A673 (cell line): Measurements from ENCODE around the gene GLCE.

Experiments used
- CTCF ChIP-seq: fragments of 300-800, 200-600 bp; sonication (generic); conservative IDR thresholded peaks from 2 replicates; pipeline ENCODE4 v1.5.1; 2017; ENCODE audit warnings: low read depth, mild to moderate bottlenecking, antibody characterized with exemption, low read length, moderate library complexity, mixed read lengths
- EZH2 ChIP-seq: fragments of 200-600 bp; sonication (generic); IDR thresholded peaks from 2 replicates; pipeline ENCODE4 v1.6.1; 2017; ENCODE audit warnings: borderline replicate concordance, low read depth, mild to moderate bottlenecking, mixed read lengths, antibody characterized with exemption, low read length; ENCODE audit not compliant: poor library complexity, severe bottlenecking

- no peak for TF ChIP-seq CTCF
- TF ChIP-seq EZH2: no peak
These were observed 128.3 kb downstream of the GLCE start for GRCh38 chr15:69288531-69289341.
